ENCODE results near the gene AFF3.

AFF3 gene

DNA sequence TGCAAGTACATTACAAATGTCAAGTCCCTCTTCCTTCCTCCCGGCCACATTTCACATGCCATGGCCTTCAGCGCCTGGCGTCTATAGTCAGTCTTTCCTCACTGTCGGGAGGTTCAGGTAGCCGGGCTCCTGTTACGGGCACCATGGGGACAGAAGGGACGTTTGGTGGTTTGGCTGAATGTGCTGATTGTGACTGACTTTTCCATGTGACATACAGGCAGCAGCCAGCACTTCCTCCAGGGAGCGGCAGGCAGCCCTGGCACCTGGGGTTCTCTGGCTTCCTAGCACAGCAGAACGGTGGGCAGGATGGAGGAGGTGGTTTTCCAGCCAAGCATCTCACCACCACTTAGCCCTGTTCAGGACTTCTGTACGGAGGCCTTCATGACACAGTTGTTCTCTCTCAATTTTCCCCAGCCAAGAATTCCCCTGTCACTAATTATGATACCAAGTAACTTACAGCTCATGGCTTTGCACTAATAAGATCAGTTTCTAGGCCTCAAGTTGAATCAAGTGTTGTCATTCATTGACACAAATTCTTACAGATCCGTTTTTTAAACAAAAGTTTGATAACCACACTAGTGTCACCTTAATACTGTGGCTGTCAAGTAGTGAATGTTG lies 568.6 kb downstream of the AFF3 start:
- DNase-seq (ENCODE audit: low read depth in 1 of 2, low spot score in 1 of 2), result no peak

GRCh38 chr2:99572373-99573164 lies 569.8 kb downstream of the AFF3 start:
- DNase-seq (ENCODE audit: low read depth in 1 of 2, low spot score in 1 of 2), result no peak

- no peak for DNase-seq (ENCODE audit: low read depth in 1 of 2, low spot score in 1 of 2)
Measured at GRCh38 chr2:99571954-99572353, 570.4 kb downstream of the AFF3 start.

- DNase-seq (ENCODE audit: low read depth in 1 of 2, low spot score in 1 of 2), result no peak
Measured at GRCh38 chr2:99571533-99571932, 570.9 kb downstream of the AFF3 start.

- DNase-seq (ENCODE audit: low read depth in 1 of 2, low spot score in 1 of 2), result no peak
Measured at GRCh38 chr2:99571021-99571420, 571.4 kb downstream of the AFF3 start.

GRCh38 chr2:99569386-99569785 lies 573.0 kb downstream of the AFF3 start:
- DNase-seq (ENCODE audit: low read depth in 1 of 2, low spot score in 1 of 2), result no peak

DNA sequence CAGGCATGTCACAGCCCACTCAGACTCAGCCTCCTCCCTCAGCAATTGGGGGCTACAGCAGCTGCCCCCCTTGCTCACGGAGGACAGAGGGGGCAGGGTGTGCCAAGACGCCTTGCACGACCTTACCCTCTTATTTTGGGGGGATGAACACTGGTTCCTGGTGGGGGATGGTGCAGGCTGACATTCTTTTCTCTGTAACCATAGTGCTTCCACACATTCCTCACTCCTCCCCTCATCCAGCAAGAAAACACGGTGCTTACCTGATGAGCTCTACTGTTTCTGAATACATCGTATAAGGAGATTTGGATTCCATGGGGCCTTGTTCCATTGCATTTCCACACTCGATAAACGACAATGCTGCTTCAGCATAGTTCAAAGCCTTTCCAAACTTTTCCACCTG lies 577.2 kb downstream of the AFF3 start:
- DNase-seq (ENCODE audit: low read depth in 1 of 2, low spot score in 1 of 2), result no peak

GRCh38 chr2:99562516-99562915 lies 579.9 kb downstream of the AFF3 start:
- no peak for DNase-seq (ENCODE audit: low read depth in 1 of 2, low spot score in 1 of 2)

- DNase-seq (ENCODE audit: low read depth in 1 of 2, low spot score in 1 of 2), result no peak
Measured at GRCh38 chr2:99561804-99562203, 580.6 kb downstream of the AFF3 start.

DNA sequence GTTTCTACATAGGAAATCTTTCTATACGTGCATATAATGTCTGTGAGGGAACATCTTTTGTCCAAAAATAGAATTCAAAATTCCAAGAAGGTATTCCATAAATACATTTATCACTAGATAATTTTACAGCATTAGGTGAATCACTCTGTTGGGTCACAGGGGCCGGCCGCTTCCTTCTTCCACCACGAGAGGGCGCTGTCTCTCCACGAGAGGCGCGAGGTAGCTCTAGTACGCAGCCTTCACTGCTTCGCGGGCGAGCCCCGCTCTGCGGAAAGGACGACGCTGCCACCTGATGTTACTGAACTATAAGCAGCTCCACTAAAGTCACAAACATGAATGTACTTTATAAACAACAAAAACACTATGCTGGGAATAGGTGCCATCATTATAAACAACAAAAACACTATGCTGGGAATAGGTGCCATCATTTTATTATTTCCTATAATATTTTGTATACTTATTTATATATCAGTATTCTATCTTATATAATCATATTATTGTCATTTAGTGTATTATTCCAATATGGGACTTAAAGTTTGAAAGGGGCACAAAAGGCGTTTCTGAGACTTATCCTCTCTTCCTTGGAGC lies 583.2 kb downstream of the AFF3 start:
- DNase-seq (ENCODE audit: low read depth in 1 of 2, low spot score in 1 of 2), result peak; percentile 85 to 87

DNA sequence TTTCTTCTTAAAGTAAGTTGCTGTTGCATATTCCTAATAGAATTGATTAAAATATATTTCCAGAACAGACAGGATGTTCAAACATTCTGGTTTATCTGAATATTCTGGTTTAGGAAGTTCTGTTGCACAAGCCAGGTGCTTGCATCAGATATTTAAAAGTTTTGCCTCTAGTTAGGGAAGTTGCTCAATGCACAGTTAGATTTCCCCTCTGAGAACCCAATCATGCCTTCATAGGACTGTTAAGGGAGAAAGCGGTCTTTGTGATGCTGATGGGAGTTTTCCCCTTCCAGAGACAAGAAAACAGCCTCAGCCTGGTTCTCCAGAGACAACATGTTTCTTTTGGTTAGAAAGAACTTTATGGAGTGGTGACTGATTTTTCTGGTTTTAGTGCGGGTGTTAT lies 587.0 kb downstream of the AFF3 start:
- no peak for DNase-seq (ENCODE audit: low read depth in 1 of 2, low spot score in 1 of 2)

- no peak for DNase-seq (ENCODE audit: low read depth in 1 of 2, low spot score in 1 of 2)
Measured at GRCh38 chr2:99554871-99555270, 587.5 kb downstream of the AFF3 start.

DNA sequence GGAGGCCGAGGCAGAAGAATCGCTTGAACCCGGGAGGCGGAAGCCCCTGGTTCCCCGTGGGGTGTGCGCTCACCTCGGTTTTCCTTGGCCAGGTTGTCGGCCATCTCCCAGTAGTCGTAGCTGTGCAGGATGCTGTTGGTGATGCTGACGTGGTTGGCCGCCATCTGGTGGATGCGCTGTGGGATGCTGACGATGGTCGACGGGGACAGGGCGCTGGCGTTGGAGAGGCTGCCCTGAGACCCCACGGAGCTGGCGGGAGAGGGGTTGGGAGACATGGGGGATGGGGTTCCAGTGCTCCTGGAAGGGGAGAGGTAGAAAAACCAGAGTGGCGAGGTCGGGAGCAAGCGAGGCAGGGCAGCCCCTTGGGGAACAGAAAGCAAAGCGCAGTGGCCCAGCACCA lies 588.2 kb downstream of the AFF3 start:
- DNase-seq (ENCODE audit: low read depth in 1 of 2, low spot score in 1 of 2), result no peak

GRCh38 chr2:99552529-99552928 lies 589.9 kb downstream of the AFF3 start:
- no peak for DNase-seq (ENCODE audit: low read depth in 1 of 2, low spot score in 1 of 2)

DNA sequence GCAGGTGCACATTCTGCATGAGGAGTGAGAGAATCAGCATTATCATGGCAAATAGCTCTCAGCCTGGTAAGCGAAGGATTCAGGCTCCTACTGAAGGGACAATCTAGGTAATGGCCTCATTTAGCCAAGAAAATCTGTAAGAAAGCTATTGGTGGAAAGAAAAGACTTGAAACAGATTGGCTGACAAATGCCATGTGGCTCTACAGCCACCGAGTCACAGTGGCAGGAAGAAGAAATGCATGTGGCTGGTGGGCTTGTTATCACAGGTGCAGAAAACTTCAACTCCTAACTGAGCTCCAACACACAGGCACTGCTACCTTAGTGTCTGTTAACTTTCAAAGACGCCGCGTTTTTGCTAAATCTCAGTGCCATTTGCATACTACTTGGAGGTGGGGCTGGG lies 592.0 kb downstream of the AFF3 start:
- DNase-seq (ENCODE audit: low read depth in 1 of 2, low spot score in 1 of 2), result no peak

GRCh38 chr2:99545604-99546003 lies 596.8 kb downstream of the AFF3 start:
- no peak for DNase-seq (ENCODE audit: low read depth in 1 of 2, low spot score in 1 of 2)

GRCh38 chr2:99545066-99545465 lies 597.3 kb downstream of the AFF3 start:
- no peak for DNase-seq (ENCODE audit: low read depth in 1 of 2, low spot score in 1 of 2)

- DNase-seq (ENCODE audit: low read depth in 1 of 2, low spot score in 1 of 2), result no peak
Measured at GRCh38 chr2:99544608-99545007, 597.8 kb downstream of the AFF3 start.

GRCh38 chr2:99543247-99543646 lies 599.1 kb downstream of the AFF3 start:
- DNase-seq (ENCODE audit: low read depth in 1 of 2, low spot score in 1 of 2), result no peak

- DNase-seq (ENCODE audit: low read depth in 1 of 2, low spot score in 1 of 2), result no peak
Measured at GRCh38 chr2:99537910-99538485, 604.4 kb downstream of the AFF3 start.

DNA sequence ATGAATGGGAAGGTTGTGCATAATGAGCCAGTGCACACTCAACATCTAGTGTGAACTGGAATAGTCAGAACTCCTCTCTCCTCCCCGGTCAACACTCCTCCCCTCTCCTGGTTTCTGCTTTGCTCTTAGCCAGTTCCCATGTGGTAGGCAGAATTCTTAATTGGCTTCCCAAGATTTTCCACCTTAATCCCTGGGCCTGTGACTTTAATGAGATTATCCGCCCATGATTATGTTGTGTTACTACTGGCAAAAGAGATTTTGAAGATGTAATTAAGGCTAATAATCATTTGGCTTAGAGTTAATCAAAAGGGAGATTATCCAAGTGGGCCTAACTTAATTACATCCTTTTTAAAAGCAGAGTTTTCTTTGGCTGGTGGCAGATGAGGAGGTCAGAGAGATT lies 618.3 kb downstream of the AFF3 start:
- DNase-seq (ENCODE audit: low read depth in 1 of 2, low spot score in 1 of 2), result no peak

GRCh38 chr2:99522157-99522556 lies 620.2 kb downstream of the AFF3 start:
- DNase-seq (ENCODE audit: low read depth in 1 of 2, low spot score in 1 of 2), result no peak

Measured in activated CD4-positive, alpha-beta T cell treated with anti-CD3 and anti-CD28 coated beads, Interleukin-2, amount 50 U/mL, for 24 hours (primary cell).